Fibroblast of lung (primary cell): ENCODE data around the gene SLIT1.

Experiments used
- CTCF ChIP-seq, 2 donors: IDR thresholded peaks in 1 of 2; conservative IDR thresholded peaks in 1 of 2; 1 replicate in 1 of 2; 2 replicates in 1 of 2; pipeline ENCODE4 v1.5.1; 2011 to 2012; ENCODE audit warnings: low read length in 2 of 2, control low read depth in 1 of 2, inconsistent platforms in 1 of 2, low read depth in 1 of 2, mild to moderate bottlenecking in 1 of 2
- EZH2 ChIP-seq: IDR thresholded peaks from 2 replicates; pipeline ENCODE4 v1.5.1; 2012; ENCODE audit warnings: low read length, control low read depth, mild to moderate bottlenecking; ENCODE audit errors: missing control alignments

- TF ChIP-seq CTCF (conservative IDR thresholded peaks at IDR 0.05 in 1 of 2, IDR thresholded peaks at IDR 0.05 in 1 of 2; ENCODE audit: low read depth in 1 of 2, low read length in 2 of 2), result no peak
- TF ChIP-seq EZH2, result no peak
Measured at GRCh38 chr10:96973809-96974747, 211.7 kb downstream of the SLIT1 start.
